ENCODE measurements around the gene TRIM2.

DNA sequence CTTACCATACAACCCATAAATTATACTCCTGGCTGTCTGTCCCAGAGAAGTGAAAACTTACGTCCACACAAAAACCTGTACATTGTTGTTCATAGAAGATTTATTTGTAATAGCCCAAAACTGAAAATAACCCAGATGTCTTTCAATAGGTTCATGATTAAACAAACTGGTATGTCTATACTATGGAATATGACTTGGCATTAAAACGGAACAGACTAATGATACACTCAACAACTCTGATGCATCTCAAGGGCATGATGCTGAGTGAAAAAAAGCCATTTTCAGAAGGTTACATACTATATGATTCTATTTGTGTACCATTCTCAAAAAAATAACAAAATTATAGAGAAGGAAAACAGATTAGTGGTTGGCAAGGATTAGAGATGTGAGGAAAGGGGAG, 128.7 kb downstream of the TRIM2 start:
- TF ChIP-seq, protein P1, sequence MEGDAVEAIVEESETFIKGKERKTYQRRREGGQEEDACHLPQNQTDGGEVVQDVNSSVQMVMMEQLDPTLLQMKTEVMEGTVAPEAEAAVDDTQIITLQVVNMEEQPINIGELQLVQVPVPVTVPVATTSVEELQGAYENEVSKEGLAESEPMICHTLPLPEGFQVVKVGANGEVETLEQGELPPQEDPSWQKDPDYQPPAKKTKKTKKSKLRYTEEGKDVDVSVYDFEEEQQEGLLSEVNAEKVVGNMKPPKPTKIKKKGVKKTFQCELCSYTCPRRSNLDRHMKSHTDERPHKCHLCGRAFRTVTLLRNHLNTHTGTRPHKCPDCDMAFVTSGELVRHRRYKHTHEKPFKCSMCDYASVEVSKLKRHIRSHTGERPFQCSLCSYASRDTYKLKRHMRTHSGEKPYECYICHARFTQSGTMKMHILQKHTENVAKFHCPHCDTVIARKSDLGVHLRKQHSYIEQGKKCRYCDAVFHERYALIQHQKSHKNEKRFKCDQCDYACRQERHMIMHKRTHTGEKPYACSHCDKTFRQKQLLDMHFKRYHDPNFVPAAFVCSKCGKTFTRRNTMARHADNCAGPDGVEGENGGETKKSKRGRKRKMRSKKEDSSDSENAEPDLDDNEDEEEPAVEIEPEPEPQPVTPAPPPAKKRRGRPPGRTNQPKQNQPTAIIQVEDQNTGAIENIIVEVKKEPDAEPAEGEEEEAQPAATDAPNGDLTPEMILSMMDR (IDR thresholded peaks at IDR 0.05), result no peak
- no peak for TF ChIP-seq POLR2A (IDR thresholded peaks at IDR 0.05)

Measured in uterus (tissue), 2 donors.